HG02870 (cell line): ENCODE data around the gene EP300.

Experiments
- ATAC-seq: cut with Tn5 transposase; IDR thresholded peaks from one replicate; pipeline ENCODE4 v1.9.1; 2021; ENCODE audit warnings: mild to moderate bottlenecking, moderate library complexity; ENCODE audit not compliant: unreplicated experiment

The EP300 gene

GRCh38 chr22:41204066-41204465 lies 111.7 kb downstream of the EP300 start:
- no peak for ATAC-seq

- peak; percentile 96 for ATAC-seq
Observed at GRCh38 chr22:41204992-41205900, 112.9 kb downstream of the EP300 start, which contains the start of gene L3MBTL2. TSS of gene L3MBTL2 (plus strand) at chr22:41205312. CDS start at chr22:41205363, 51 bp downstream.

GRCh38 chr22:41206719-41207118 lies 114.3 kb downstream of the EP300 start:
- no peak for ATAC-seq

GRCh38 chr22:41215409-41215808 lies 123.0 kb downstream of the EP300 start:
- ATAC-seq = no peak

- ATAC-seq = no peak
Observed at GRCh38 chr22:41215926-41216325, 123.5 kb downstream of the EP300 start.

- no peak for ATAC-seq
Observed at GRCh38 chr22:41216984-41217383, 124.6 kb downstream of the EP300 start.

- ATAC-seq = peak; percentile 65
Observed at GRCh38 chr22:41217553-41218157, 125.3 kb downstream of the EP300 start.

- no peak for ATAC-seq
Observed at GRCh38 chr22:41222846-41223507, 130.6 kb downstream of the EP300 start.

GRCh38 chr22:41223535-41223934 lies 131.1 kb downstream of the EP300 start:
- no peak for ATAC-seq

GRCh38 chr22:41226723-41227655 lies 134.6 kb downstream of the EP300 start:
- ATAC-seq = no peak

- no peak for ATAC-seq
Observed at GRCh38 chr22:41229215-41229614, 136.8 kb downstream of the EP300 start.
